ENCODE results near the gene TUFT1. TPM values are rescaled to one million over a fixed set of nuclear protein-coding genes. Genes with fewer than 3 reads are reported as not detected.

The TUFT1 gene
- total and polyA plus RNA-seq, 2 donors (not counting 1 experiment from before 2014, with no cell fraction given) = 0.82 to 2.2 TPM

DNA sequence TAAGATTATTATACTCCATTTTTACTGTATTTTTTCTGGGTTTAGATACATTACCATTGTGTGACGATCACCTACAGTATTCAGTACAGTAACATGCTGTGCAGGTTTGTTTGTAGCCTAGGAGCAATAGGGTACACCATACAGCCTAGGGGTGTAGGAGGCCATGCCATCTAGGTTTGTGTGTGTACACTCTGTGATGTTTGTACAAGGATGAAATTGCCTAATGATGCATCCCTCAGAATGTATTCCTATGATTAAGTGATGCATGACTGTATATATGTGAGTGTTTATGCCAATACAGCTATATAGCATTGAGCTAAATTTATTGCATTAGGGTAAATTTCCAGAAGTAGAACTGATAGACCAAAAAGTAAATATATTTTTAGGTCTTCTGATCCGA lies 23.3 kb downstream of the TUFT1 start:
- Histone ChIP-seq H2AFZ (ENCODE audit: insufficient read depth, low read depth, low read length, poor library complexity, severe bottlenecking) (no peak overlapping the region), H3K4me3 (ENCODE audit: control extremely low read depth in 1 of 5, extremely low read depth in 1 of 5, insufficient read depth in 1 of 5, low read depth in 2 of 5, low read length in 4 of 5) (no peak overlapping the region), H3K27me3 (replicated peaks in 1 of 4; ENCODE audit: control extremely low read depth in 1 of 4, control insufficient read depth in 3 of 4, insufficient read depth in 4 of 4, low read length in 3 of 4) (no peaks in the 10 kb centered on the region), H3K36me3 (replicated peaks in 1 of 2; ENCODE audit: control extremely low read depth in 1 of 2, control insufficient read depth in 1 of 2, extremely low read depth in 1 of 2, insufficient read depth in 2 of 2, low read length in 1 of 2) (no peaks in the 10 kb centered on the region), H3K4me2 (replicated peaks; ENCODE audit: low read depth, low read length, poor library complexity, severe bottlenecking) (no peak overlapping the region), H3K9me3 (ENCODE audit: control extremely low read depth in 1 of 3, control insufficient read depth in 2 of 3, insufficient read depth in 1 of 3, low read length in 2 of 3) (no peaks in the 10 kb centered on the region), H4K20me1 (ENCODE audit: control insufficient read depth, insufficient read depth, low read length, poor library complexity, severe bottlenecking) (no peaks in the 10 kb centered on the region), H3K9ac (ENCODE audit: low read length) (no peak overlapping the region), H3K4me1 (ENCODE audit: control insufficient read depth in 2 of 2, insufficient read depth in 2 of 2, low read length in 2 of 2) (no peaks in the 10 kb centered on the region), H3K79me2 (ENCODE audit: control insufficient read depth, insufficient read depth, low read length) (no peaks in the 10 kb centered on the region), H3K27ac (ENCODE audit: low read length in 2 of 2) (no peak overlapping the region)
- ChIA-PET POLR2A (no interaction called here), CTCF (interaction anchor here (2.5 kb wide), 1 partner anchor 30 kb away, joined by 5 read pairs; no protein-coding TSS in a partner anchor)
- no peak for TF ChIP-seq EZH2 (IDR thresholded peaks at IDR 0.05; ENCODE audit: borderline replicate concordance, insufficient read depth, low read depth, low read length, poor library complexity, severe bottlenecking)
- TF ChIP-seq, protein P1, sequence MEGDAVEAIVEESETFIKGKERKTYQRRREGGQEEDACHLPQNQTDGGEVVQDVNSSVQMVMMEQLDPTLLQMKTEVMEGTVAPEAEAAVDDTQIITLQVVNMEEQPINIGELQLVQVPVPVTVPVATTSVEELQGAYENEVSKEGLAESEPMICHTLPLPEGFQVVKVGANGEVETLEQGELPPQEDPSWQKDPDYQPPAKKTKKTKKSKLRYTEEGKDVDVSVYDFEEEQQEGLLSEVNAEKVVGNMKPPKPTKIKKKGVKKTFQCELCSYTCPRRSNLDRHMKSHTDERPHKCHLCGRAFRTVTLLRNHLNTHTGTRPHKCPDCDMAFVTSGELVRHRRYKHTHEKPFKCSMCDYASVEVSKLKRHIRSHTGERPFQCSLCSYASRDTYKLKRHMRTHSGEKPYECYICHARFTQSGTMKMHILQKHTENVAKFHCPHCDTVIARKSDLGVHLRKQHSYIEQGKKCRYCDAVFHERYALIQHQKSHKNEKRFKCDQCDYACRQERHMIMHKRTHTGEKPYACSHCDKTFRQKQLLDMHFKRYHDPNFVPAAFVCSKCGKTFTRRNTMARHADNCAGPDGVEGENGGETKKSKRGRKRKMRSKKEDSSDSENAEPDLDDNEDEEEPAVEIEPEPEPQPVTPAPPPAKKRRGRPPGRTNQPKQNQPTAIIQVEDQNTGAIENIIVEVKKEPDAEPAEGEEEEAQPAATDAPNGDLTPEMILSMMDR (IDR thresholded peaks at IDR 0.05) = no peak
- Mint-ChIP-seq H3K27ac (no peak overlapping the region), H3K9me3 (ENCODE audit: insufficient read depth) (no peaks in the 10 kb centered on the region), H3K4me1 (no peaks in the 10 kb centered on the region), H3K4me3 (no peak overlapping the region), H3K27me3 (peaks cover 5% of the 10 kb centered on the region)
- ATAC-seq (ENCODE audit: low read depth) (no peak), DNase-seq (no peak)
- no CpG with 5 or more reads among the region's 2 CpGs for WGBS (ENCODE audit: insufficient coverage)
- intact Hi-C loops (cut with micrococcal nuclease) = no loop called here

- no peaks in the 10 kb centered on the region for H3K9me3 Mint-ChIP-seq (ENCODE audit: insufficient read depth)
- intact Hi-C loops (cut with micrococcal nuclease) = no loop called here
- H3K4me1 Mint-ChIP-seq = no peaks in the 10 kb centered on the region
- Histone ChIP-seq H3K9ac (ENCODE audit: low read length) (no peak overlapping the region), H3K4me2 (replicated peaks; ENCODE audit: low read depth, low read length, poor library complexity, severe bottlenecking) (no peak overlapping the region), H4K20me1 (ENCODE audit: control insufficient read depth, insufficient read depth, low read length, poor library complexity, severe bottlenecking) (no peaks in the 10 kb centered on the region), H3K27ac (ENCODE audit: low read length in 2 of 2) (no peak overlapping the region), H2AFZ (ENCODE audit: insufficient read depth, low read depth, low read length, poor library complexity, severe bottlenecking) (no peak overlapping the region), H3K4me1 (ENCODE audit: control insufficient read depth in 2 of 2, insufficient read depth in 2 of 2, low read length in 2 of 2) (no peaks in the 10 kb centered on the region), H3K4me3 (ENCODE audit: control extremely low read depth in 1 of 5, extremely low read depth in 1 of 5, insufficient read depth in 1 of 5, low read depth in 2 of 5, low read length in 4 of 5) (no peak overlapping the region), H3K27me3 (replicated peaks in 1 of 4; ENCODE audit: control extremely low read depth in 1 of 4, control insufficient read depth in 3 of 4, insufficient read depth in 4 of 4, low read length in 3 of 4) (no peaks in the 10 kb centered on the region), H3K9me3 (ENCODE audit: control extremely low read depth in 1 of 3, control insufficient read depth in 2 of 3, insufficient read depth in 1 of 3, low read length in 2 of 3) (no peaks in the 10 kb centered on the region), H3K36me3 (replicated peaks in 1 of 2; ENCODE audit: control extremely low read depth in 1 of 2, control insufficient read depth in 1 of 2, extremely low read depth in 1 of 2, insufficient read depth in 2 of 2, low read length in 1 of 2) (no peaks in the 10 kb centered on the region), H3K79me2 (ENCODE audit: control insufficient read depth, insufficient read depth, low read length) (no peaks in the 10 kb centered on the region)
- no peaks in the 10 kb centered on the region for H3K27me3 Mint-ChIP-seq
- ChIA-PET CTCF (interaction anchor here (2.5 kb wide), 1 partner anchor 28 kb away, joined by 5 read pairs; no protein-coding TSS in a partner anchor), POLR2A (no interaction called here)
- TF ChIP-seq, protein P1 (IDR thresholded peaks at IDR 0.05) = no peak
- TF ChIP-seq EZH2 (IDR thresholded peaks at IDR 0.05; ENCODE audit: borderline replicate concordance, insufficient read depth, low read depth, low read length, poor library complexity, severe bottlenecking) = no peak
- H3K27ac Mint-ChIP-seq = no peak overlapping the region
- ATAC-seq (ENCODE audit: low read depth) = no peak
- DNase-seq = no peak
- no peak overlapping the region for H3K4me3 Mint-ChIP-seq
- WGBS (ENCODE audit: insufficient coverage) = 52% methylated on average over 2 of the region's 5 CpGs
Measured at GRCh38 chr1:151565502-151566189, 25.5 kb downstream of the TUFT1 start.

Data from B cell (primary cell).